ENCODE results near the gene TSACC.

TSACC gene

DNA sequence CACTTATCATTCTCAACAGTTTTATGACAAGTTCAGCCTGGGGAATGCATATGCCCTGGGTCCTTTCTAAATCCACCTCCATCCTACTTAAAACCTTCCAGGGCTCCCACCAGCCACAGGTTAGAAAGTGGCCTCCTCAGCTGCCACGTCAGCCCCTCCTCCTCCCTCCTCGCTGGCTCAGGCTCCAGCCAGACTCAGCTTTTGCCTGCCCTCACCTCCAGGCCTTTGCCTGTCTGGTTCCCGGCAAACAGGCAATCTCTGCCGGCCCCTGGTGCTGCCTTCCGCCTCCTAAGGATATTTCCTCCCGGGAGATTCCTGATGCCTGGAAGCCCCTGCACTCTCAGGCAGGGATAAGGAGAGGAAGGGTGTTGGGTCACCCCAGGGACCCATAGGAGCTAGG is 40.2 kb downstream of the TSACC start:
- H3K23ac ChIP-seq (ENCODE audit: low read length), result no peak overlapping the region
- no peak overlapping the region for H3K18ac ChIP-seq (ENCODE audit: low read length)
- H3K27me3 ChIP-seq (ENCODE audit: insufficient read depth, low read length), result no peaks in the 10 kb centered on the region

DNA sequence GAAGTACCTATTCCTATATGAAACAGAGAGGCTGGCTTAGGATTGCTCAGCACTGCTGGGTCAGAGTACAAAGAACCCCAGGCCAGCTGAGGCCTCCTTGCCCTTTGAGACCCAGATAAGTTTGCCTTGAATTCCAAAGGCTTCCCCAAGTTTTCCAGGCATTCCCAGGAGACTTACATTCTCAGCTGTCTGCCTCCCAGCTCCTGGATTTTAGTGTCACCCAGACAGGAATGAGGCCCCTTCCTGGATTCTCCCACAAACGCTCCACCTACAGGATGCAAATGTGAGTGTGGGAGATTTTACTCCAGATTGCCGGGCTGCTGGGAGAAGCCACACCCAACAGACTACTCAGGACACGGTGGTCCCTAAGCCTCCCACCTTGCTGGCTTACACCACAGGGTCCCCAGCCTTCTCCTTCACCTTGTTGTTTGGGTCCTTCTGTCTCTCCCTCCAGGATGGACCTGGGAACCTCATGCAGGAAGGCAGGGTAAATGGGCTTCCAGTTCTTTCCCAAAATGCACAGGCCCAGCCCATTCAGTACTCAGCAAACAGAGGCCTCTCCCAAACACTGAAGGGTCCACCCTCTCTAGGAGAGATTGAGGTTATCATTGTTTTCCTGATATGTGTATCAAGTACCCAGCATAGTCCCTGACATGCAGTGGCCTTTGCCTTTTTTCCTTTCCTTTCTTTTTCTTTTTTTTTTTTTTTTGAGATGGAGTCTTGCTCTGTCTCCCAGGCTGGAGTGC is 41.3 kb downstream of the TSACC start:
- no peak overlapping the region for H3K4ac ChIP-seq (ENCODE audit: low read depth, low read length)
- H3K27ac ChIP-seq (ENCODE audit: low read depth, low read length), result peak overlapping the region; percentile 40
- no peaks in the 10 kb centered on the region for H3K79me2 ChIP-seq (ENCODE audit: control insufficient read depth, insufficient read depth, low read length, poor library complexity)
- H3K4me1 ChIP-seq (ENCODE audit: control insufficient read depth in 1 of 2, insufficient read depth in 2 of 2, low read length in 2 of 2), result peaks cover 21 to 24% of the 10 kb centered on the region in 2 experiments
- H3K9me3 ChIP-seq (ENCODE audit: insufficient read depth, low read depth, low read length), result peaks cover 1% of the 10 kb centered on the region
- H2AFZ ChIP-seq (ENCODE audit: insufficient read depth, low read length, poor library complexity), result no peak overlapping the region
- no peak overlapping the region for H3K23ac ChIP-seq (ENCODE audit: low read length)
- H4K12ac ChIP-seq (ENCODE audit: low read depth, low read length), result no peak overlapping the region
- peak overlapping the region; percentile 0 for H2BK5ac ChIP-seq (ENCODE audit: low read depth, low read length, poor library complexity)
- H4K91ac ChIP-seq (ENCODE audit: low read depth, low read length), result peak overlapping the region; percentile 4
- H3K9ac ChIP-seq (ENCODE audit: low read length), result no peak overlapping the region
- H3K14ac ChIP-seq (ENCODE audit: low read length), result no peak overlapping the region
- H3K36me3 ChIP-seq (ENCODE audit: control insufficient read depth in 1 of 2, insufficient read depth in 2 of 2, low read length in 2 of 2), result peaks cover 16 to 25% of the 10 kb centered on the region in 2 experiments
- H2BK120ac ChIP-seq (ENCODE audit: insufficient read depth, low read length, poor library complexity), result no peak overlapping the region
- WGBS (ENCODE audit: extremely low coverage, insufficient coverage, insufficient read length), result no CpG with 5 or more reads among the region's 3 CpGs
- H3K4me3 ChIP-seq (ENCODE audit: low read depth, low read length), result no peak overlapping the region
- H2AK5ac ChIP-seq (ENCODE audit: low read length), result peak overlapping the region; percentile 1
- H4K8ac ChIP-seq (ENCODE audit: low read depth, low read length), result peak overlapping the region; percentile 5
- no peak overlapping the region for H3K4me2 ChIP-seq (ENCODE audit: low read length)
- H3K18ac ChIP-seq (ENCODE audit: low read length), result no peak overlapping the region
- no peak for DNase-seq
- H2BK12ac ChIP-seq (ENCODE audit: low read length), result peak overlapping the region; percentile 50
- no peaks in the 10 kb centered on the region for H3K27me3 ChIP-seq (ENCODE audit: insufficient read depth, low read length)
- peaks cover 8% of the 10 kb centered on the region for H3K79me1 ChIP-seq (ENCODE audit: low read length)

More for the DNA sequence above, 40.2 kb downstream of the TSACC start:
- no peak overlapping the region for H3K9ac ChIP-seq (ENCODE audit: low read length)
- peak overlapping the region; percentile 35 for H2AK5ac ChIP-seq (ENCODE audit: low read length)
- no peak for DNase-seq
- H2BK120ac ChIP-seq (ENCODE audit: insufficient read depth, low read length, poor library complexity), result peak overlapping the region; percentile 17
- H4K12ac ChIP-seq (ENCODE audit: low read depth, low read length), result no peak overlapping the region
- peak overlapping the region; percentile 65 for H3K27ac ChIP-seq (ENCODE audit: low read depth, low read length)
- no peak overlapping the region for H3K4me2 ChIP-seq (ENCODE audit: low read length)
- H2BK12ac ChIP-seq (ENCODE audit: low read length), result peak overlapping the region; percentile 71
- H3K79me1 ChIP-seq (ENCODE audit: low read length), result peaks cover 8% of the 10 kb centered on the region
- H3K4me1 ChIP-seq (ENCODE audit: control insufficient read depth in 1 of 2, insufficient read depth in 2 of 2, low read length in 2 of 2), result peaks cover 21 to 24% of the 10 kb centered on the region in 2 experiments
- no peak overlapping the region for H3K4ac ChIP-seq (ENCODE audit: low read depth, low read length)
- no peaks in the 10 kb centered on the region for H3K79me2 ChIP-seq (ENCODE audit: control insufficient read depth, insufficient read depth, low read length, poor library complexity)
- peaks cover 1% of the 10 kb centered on the region for H3K9me3 ChIP-seq (ENCODE audit: insufficient read depth, low read depth, low read length)
- peak overlapping the region; percentile 66 for H4K8ac ChIP-seq (ENCODE audit: low read depth, low read length)
- WGBS (ENCODE audit: extremely low coverage, insufficient coverage, insufficient read length), result no CpG with 5 or more reads among the region's 6 CpGs
- H2BK5ac ChIP-seq (ENCODE audit: low read depth, low read length, poor library complexity), result peak overlapping the region; percentile 43
- H3K36me3 ChIP-seq (ENCODE audit: control insufficient read depth in 1 of 2, insufficient read depth in 2 of 2, low read length in 2 of 2), result peaks cover 13 to 21% of the 10 kb centered on the region in 2 experiments
- H3K4me3 ChIP-seq (ENCODE audit: low read depth, low read length), result no peak overlapping the region
- H3K14ac ChIP-seq (ENCODE audit: low read length), result no peak overlapping the region
- H4K91ac ChIP-seq (ENCODE audit: low read depth, low read length), result peak overlapping the region; percentile 71
- H2AFZ ChIP-seq (ENCODE audit: insufficient read depth, low read length, poor library complexity), result no peak overlapping the region

DNA sequence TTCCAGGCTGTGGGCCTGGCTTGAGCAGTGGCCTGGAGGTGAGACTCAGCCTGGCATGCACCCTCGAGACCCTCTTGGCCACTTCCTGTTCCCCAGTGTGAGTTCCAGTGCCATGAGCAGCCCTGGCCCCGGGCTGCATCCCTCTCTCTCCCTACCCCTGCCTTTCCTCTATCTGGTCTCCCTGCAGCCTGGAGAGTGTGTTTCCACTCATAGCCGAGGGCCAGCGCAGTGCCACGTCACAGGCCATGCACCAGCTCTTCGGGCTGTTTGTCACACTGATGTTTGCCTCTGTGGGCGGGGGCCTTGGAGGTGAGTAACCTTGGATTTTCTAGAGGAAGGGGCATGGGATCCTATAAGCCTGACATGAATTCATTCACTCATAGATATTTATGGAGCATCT is 44.2 kb downstream of the TSACC start:
- Histone ChIP-seq H3K27me3 (ENCODE audit: insufficient read depth, low read length) (no peaks in the 10 kb centered on the region), H2AK5ac (ENCODE audit: low read length) (no peak overlapping the region), H3K4ac (ENCODE audit: low read depth, low read length) (no peak overlapping the region), H3K9me3 (ENCODE audit: insufficient read depth, low read depth, low read length) (peaks cover 1% of the 10 kb centered on the region), H4K8ac (ENCODE audit: low read depth, low read length) (no peak overlapping the region), H3K4me3 (ENCODE audit: low read depth, low read length) (no peak overlapping the region), H3K27ac (ENCODE audit: low read depth, low read length) (no peak overlapping the region), H4K12ac (ENCODE audit: low read depth, low read length) (no peak overlapping the region), H3K9ac (ENCODE audit: low read length) (no peak overlapping the region), H2BK120ac (ENCODE audit: insufficient read depth, low read length, poor library complexity) (no peak overlapping the region), H3K36me3 (ENCODE audit: control insufficient read depth in 1 of 2, insufficient read depth in 2 of 2, low read length in 2 of 2) (peaks cover 13 to 25% of the 10 kb centered on the region in 2 experiments), H3K4me1 (ENCODE audit: control insufficient read depth in 1 of 2, insufficient read depth in 2 of 2, low read length in 2 of 2) (peaks cover 16 to 20% of the 10 kb centered on the region in 2 experiments), H3K18ac (ENCODE audit: low read length) (no peak overlapping the region), H3K4me2 (ENCODE audit: low read length) (no peak overlapping the region), H3K23ac (ENCODE audit: low read length) (no peak overlapping the region), H3K79me1 (ENCODE audit: low read length) (peaks cover 8% of the 10 kb centered on the region), H2AFZ (ENCODE audit: insufficient read depth, low read length, poor library complexity) (no peak overlapping the region), H3K14ac (ENCODE audit: low read length) (no peak overlapping the region), H3K79me2 (ENCODE audit: control insufficient read depth, insufficient read depth, low read length, poor library complexity) (no peaks in the 10 kb centered on the region), H2BK12ac (ENCODE audit: low read length) (no peak overlapping the region), H2BK5ac (ENCODE audit: low read depth, low read length, poor library complexity) (no peak overlapping the region), H4K91ac (ENCODE audit: low read depth, low read length) (no peak overlapping the region)
- no peak for DNase-seq
- WGBS (ENCODE audit: extremely low coverage, insufficient coverage, insufficient read length), result no CpG with 5 or more reads among the region's 7 CpGs

DNA sequence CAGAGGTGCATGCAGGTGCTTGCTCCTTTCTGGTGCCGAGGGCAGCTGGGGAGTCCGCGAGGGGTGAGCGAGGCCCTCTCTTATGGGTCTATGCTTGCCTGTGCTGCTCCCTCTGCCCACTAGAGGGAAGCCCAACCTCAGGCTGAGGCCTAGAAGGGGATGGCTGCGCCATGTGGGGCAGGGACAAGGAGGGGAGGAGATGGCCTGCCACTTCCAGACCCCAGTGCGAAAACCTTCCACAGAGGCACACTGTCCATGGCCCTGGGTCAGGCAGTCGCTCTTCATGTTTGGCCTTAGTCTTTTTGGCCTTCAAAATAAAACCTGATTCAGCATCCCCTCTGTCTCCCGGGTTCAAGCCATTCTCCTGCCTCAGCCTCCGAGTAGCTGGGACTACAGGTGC is 44.7 kb downstream of the TSACC start:
- Histone ChIP-seq H2BK5ac (ENCODE audit: low read depth, low read length, poor library complexity) (no peak overlapping the region), H3K27me3 (ENCODE audit: insufficient read depth, low read length) (peaks cover under 1% of the 10 kb centered on the region), H4K8ac (ENCODE audit: low read depth, low read length) (no peak overlapping the region), H3K4me2 (ENCODE audit: low read length) (no peak overlapping the region), H3K27ac (ENCODE audit: low read depth, low read length) (no peak overlapping the region), H4K91ac (ENCODE audit: low read depth, low read length) (no peak overlapping the region), H3K4me3 (ENCODE audit: low read depth, low read length) (no peak overlapping the region), H2BK120ac (ENCODE audit: insufficient read depth, low read length, poor library complexity) (no peak overlapping the region), H3K4me1 (ENCODE audit: control insufficient read depth in 1 of 2, insufficient read depth in 2 of 2, low read length in 2 of 2) (peaks cover 17 to 19% of the 10 kb centered on the region in 2 experiments), H3K79me1 (ENCODE audit: low read length) (peaks cover 7% of the 10 kb centered on the region), H3K79me2 (ENCODE audit: control insufficient read depth, insufficient read depth, low read length, poor library complexity) (no peaks in the 10 kb centered on the region), H2AFZ (ENCODE audit: insufficient read depth, low read length, poor library complexity) (no peak overlapping the region), H3K36me3 (ENCODE audit: control insufficient read depth in 1 of 2, insufficient read depth in 2 of 2, low read length in 2 of 2) (peaks cover 11 to 25% of the 10 kb centered on the region in 2 experiments), H4K12ac (ENCODE audit: low read depth, low read length) (no peak overlapping the region), H3K14ac (ENCODE audit: low read length) (no peak overlapping the region), H3K9me3 (ENCODE audit: insufficient read depth, low read depth, low read length) (peaks cover 1% of the 10 kb centered on the region), H3K18ac (ENCODE audit: low read length) (no peak overlapping the region), H3K9ac (ENCODE audit: low read length) (no peak overlapping the region), H3K23ac (ENCODE audit: low read length) (no peak overlapping the region), H2AK5ac (ENCODE audit: low read length) (no peak overlapping the region), H2BK12ac (ENCODE audit: low read length) (no peak overlapping the region), H3K4ac (ENCODE audit: low read depth, low read length) (no peak overlapping the region)
- no CpG with 5 or more reads among the region's 9 CpGs for WGBS (ENCODE audit: extremely low coverage, insufficient coverage, insufficient read length)
- DNase-seq, result peak; percentile 57 to 84

Measured in trophoblast cell (in vitro differentiated cells and primary cell).